ENCODE measurements around the gene WDR5B. TPM values are rescaled to one million over a fixed set of nuclear protein-coding genes. Genes with fewer than 3 reads are reported as not detected.

Gene WDR5B
- total and polyA plus RNA-seq, 8 donors: 2.3 to 5.4 (median 3.3) TPM

DNA sequence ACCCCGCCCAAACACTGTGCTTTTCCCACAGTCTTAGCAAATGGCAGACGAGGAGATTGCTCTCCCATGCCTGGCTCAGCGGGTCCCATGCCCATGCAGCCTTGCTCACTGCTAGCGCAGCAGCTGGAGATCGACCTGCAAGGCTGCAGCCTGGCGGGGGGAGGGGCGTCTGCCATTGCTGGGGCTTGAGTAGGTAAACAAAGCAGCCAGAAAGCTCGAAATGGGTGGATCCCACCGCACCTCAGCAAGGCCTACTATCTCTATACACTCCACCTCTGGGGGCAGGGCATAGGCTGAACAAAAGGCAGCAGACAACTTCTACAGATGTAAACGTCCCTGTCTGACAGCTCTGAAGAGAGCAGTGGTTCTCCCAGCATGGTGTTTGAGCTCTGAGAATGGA is 27.2 kb upstream of the WDR5B start:
- ATAC-seq (no peak), FAIRE-seq (no peak), DNase-seq (no peak)
- TF ChIP-seq, protein P1, sequence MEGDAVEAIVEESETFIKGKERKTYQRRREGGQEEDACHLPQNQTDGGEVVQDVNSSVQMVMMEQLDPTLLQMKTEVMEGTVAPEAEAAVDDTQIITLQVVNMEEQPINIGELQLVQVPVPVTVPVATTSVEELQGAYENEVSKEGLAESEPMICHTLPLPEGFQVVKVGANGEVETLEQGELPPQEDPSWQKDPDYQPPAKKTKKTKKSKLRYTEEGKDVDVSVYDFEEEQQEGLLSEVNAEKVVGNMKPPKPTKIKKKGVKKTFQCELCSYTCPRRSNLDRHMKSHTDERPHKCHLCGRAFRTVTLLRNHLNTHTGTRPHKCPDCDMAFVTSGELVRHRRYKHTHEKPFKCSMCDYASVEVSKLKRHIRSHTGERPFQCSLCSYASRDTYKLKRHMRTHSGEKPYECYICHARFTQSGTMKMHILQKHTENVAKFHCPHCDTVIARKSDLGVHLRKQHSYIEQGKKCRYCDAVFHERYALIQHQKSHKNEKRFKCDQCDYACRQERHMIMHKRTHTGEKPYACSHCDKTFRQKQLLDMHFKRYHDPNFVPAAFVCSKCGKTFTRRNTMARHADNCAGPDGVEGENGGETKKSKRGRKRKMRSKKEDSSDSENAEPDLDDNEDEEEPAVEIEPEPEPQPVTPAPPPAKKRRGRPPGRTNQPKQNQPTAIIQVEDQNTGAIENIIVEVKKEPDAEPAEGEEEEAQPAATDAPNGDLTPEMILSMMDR (IDR thresholded peaks at IDR 0.05): no peak
- intact Hi-C loops (cut with DNase I): no loop called here
- no peak overlapping the region for H3K27ac ChIP-seq
- H3K27me3 ChIP-seq: no peaks in the 10 kb centered on the region
- no peaks in the 10 kb centered on the region for H3K4me1 ChIP-seq
- WGBS, 2 donors: 83 to 85% methylated on average over 10 of the region's 10 CpGs
- H3K4me3 ChIP-seq: no peak overlapping the region
- no peaks in the 10 kb centered on the region for H3K9me3 ChIP-seq
- H3K36me3 ChIP-seq: peaks cover 3 to 38% (median 7%) of the 10 kb centered on the region in 3 donors

DNA sequence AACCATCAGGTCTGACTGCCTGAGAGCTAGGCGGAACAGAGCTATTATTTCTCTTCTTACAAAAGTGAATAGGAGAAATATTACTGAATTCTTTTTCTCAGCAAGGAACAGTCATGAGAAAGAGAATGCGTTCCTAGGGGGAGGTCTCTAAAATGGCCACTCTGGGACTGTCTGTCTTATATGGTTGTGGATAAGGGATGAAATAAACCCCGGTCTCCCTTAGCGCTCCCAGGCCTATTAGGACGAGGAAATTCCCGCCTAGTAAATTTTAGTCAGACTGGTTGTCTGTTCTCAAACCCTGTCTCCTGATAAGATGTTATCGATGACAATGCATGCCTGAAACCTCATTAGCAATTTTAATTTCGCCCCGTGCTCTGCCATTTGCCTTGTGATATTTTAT is 20.1 kb upstream of the WDR5B start:
- no peak overlapping the region for H3K27ac ChIP-seq
- TF ChIP-seq, protein P1 (IDR thresholded peaks at IDR 0.05): no peak
- intact Hi-C loops (cut with DNase I): no loop called here
- DNase-seq (no peak), ATAC-seq (no peak), FAIRE-seq (no peak)
- no peaks in the 10 kb centered on the region for H3K9me3 ChIP-seq
- 99 to 100% methylated on average over 9 of the region's 9 CpGs for WGBS, 2 donors
- peaks cover 0 to 38% (median 15%) of the 10 kb centered on the region in 3 donors for H3K36me3 ChIP-seq
- H3K4me3 ChIP-seq: no peak overlapping the region
- H3K4me1 ChIP-seq: no peaks in the 10 kb centered on the region
- no peaks in the 10 kb centered on the region for H3K27me3 ChIP-seq

DNA sequence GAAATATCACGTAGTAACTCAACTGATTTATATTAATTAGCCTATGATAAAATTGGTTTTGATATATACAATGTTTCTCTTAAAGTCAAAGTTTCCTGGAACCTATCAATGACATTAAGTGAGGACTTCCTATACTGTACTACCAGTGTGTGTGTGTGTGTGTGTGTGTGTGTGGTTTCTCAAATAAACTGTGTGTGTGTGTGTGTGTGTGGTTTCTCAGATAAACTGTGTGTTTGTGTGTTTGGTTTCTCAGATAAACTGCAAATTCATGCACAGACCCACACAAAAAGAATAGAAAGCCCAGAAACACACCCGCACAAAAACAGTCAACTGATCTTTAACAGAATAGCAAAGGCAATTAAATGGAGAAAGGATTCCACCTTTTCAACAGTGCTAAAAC is 14.5 kb upstream of the WDR5B start:
- DNase-seq: no peak
- no peak for ATAC-seq
- TF ChIP-seq, protein P1 (IDR thresholded peaks at IDR 0.05): no peak
- Histone ChIP-seq H3K36me3 (peaks cover under 1 to 15% (median 14%) of the 10 kb centered on the region in 3 donors), H3K27ac (no peak overlapping the region), H3K9me3 (no peaks in the 10 kb centered on the region), H3K4me1 (no peaks in the 10 kb centered on the region), H3K4me3 (no peak overlapping the region), H3K27me3 (no peaks in the 10 kb centered on the region)
- intact Hi-C loops (cut with DNase I): no loop called here
- no peak for FAIRE-seq
- 89 to 94% methylated on average over 2 of the region's 2 CpGs for WGBS, 2 donors

DNA sequence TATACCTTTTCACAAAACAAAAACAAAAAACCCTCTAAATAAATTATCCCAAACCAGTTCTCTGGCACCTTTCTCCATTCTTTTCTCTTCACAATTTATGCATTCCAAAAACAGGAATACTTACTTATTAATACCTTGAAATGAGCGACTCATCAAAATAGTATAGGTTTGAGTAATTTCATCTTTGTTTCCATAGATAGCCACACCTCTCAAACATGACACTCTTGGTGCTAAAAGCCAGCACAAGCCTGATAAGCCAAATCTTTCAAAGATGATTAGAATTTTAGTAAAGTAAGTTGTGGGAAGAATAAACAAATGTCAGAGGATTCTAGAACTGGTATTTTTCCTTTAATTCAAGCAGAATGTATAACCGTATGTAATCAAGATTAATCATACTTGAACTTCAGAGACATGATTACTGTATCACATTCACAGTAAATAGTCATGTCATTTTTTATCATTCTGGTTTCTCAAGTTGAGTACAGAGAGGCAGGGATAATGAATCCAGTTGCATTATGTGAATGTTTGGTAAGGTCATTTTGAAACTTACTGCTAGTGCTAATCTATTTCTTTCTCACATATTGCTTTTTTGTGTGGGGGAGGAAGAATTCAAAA is 12.1 kb upstream of the WDR5B start:
- Histone ChIP-seq H3K4me3 (no peak overlapping the region), H3K27me3 (no peaks in the 10 kb centered on the region), H3K36me3 (peaks cover 3 to 15% (median 14%) of the 10 kb centered on the region in 3 donors), H3K4me1 (no peaks in the 10 kb centered on the region), H3K9me3 (no peaks in the 10 kb centered on the region), H3K27ac (no peak overlapping the region)
- ATAC-seq (no peak), DNase-seq (no peak), FAIRE-seq (no peak)
- intact Hi-C loops (cut with DNase I): no loop called here
- 37 to 47% methylated on average over 2 of the region's 2 CpGs for WGBS, 2 donors
- TF ChIP-seq, protein P1 (IDR thresholded peaks at IDR 0.05): no peak

DNA sequence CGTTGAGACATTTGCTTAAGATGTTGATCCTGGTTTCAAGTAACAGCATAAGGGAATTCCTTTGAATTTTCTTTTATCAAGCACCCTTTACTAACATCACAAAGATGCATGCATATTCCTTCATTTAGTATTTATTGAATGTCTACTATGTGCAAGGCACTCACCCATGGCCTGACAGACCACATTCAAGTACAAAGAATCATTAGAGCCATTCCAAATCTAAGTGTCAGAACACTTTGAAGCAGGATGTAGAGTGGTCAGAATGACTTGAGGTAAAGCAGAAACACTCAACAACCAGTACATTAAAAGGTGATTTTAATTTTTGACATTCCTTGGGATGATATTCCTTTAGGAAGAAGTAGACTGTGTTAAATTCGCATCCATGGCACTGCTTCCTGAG is 6.0 kb upstream of the WDR5B start:
- DNase-seq: no peak
- FAIRE-seq: no peak
- H3K36me3 ChIP-seq: peaks cover 3 to 14% (median 9%) of the 10 kb centered on the region in 3 donors
- no peaks in the 10 kb centered on the region for H3K27me3 ChIP-seq
- intact Hi-C loops (cut with DNase I): no loop called here
- no peak for ATAC-seq
- H3K4me1 ChIP-seq: peaks cover 0 to 6% (median 6%) of the 10 kb centered on the region in 3 donors
- H3K9me3 ChIP-seq: no peaks in the 10 kb centered on the region
- TF ChIP-seq, protein P1 (IDR thresholded peaks at IDR 0.05): no peak
- no peak overlapping the region for H3K27ac ChIP-seq
- no peak overlapping the region for H3K4me3 ChIP-seq
- 80 to 86% methylated on average over 2 of the region's 2 CpGs for WGBS, 2 donors
